PC-9 (cell line): ENCODE results near the gene SCT.

Source experiments
- EZH2 ChIP-seq: fragments of 200-600 bp; sonication (generic); IDR thresholded peaks from 2 replicates; pipeline ENCODE4 v1.8.0; 2017; ENCODE audit warnings: antibody characterized with exemption, low read depth
- TF ChIP-seq, protein P1 (sequence below): fragments of 200-600 bp; sonication (generic); conservative IDR thresholded peaks from 2 replicates; pipeline ENCODE4 v1.6.1; 2017; ENCODE audit warnings: mixed run types, antibody characterized with exemption, mild to moderate bottlenecking, moderate library complexity

DNA sequence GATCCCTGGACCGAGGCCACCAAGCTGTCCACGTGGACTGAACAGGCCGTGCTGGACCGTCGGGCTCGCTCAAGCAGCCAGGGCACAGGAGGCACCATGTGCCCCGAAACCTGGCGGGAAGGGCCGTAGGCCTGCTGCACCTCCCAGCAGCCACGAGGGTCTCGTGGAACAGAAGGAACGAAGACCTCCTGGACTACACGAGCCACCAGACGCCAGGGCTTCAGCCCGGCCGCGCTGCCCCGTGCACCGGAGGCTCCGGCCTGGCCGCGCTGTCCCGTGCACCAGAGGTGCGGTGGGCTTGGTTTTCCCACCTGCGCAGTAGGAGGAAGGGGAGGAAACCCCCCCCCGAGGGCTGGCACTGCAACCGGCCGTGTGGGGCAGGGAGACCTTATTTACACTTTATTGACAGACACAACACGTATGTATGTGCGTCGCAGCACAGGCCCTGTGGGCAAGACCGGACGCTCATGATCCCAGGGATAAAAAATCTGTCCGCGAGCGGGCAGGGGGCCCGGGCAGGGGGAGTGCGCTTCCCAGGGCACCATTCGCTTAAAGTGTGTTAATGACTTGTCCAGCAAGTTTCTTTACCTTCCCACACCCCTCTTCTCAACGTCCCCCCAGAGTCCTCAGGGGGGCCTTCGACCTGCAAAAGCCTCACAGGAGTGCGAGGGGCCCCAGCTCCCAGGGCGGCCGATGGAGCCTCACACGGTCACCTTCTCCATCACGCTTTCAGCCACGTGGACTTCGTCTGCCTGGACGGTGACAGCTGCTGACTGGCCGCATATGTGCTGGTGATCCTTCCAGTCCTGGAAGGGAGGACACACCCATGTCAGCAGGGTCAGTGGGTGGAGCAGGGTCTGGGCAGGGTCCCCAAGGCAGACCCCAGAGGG, 17.1 kb upstream of the SCT start:
- TF ChIP-seq, protein P1, sequence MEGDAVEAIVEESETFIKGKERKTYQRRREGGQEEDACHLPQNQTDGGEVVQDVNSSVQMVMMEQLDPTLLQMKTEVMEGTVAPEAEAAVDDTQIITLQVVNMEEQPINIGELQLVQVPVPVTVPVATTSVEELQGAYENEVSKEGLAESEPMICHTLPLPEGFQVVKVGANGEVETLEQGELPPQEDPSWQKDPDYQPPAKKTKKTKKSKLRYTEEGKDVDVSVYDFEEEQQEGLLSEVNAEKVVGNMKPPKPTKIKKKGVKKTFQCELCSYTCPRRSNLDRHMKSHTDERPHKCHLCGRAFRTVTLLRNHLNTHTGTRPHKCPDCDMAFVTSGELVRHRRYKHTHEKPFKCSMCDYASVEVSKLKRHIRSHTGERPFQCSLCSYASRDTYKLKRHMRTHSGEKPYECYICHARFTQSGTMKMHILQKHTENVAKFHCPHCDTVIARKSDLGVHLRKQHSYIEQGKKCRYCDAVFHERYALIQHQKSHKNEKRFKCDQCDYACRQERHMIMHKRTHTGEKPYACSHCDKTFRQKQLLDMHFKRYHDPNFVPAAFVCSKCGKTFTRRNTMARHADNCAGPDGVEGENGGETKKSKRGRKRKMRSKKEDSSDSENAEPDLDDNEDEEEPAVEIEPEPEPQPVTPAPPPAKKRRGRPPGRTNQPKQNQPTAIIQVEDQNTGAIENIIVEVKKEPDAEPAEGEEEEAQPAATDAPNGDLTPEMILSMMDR, result no peak
- no peak for TF ChIP-seq EZH2
